Panc1 (cell line): Measurements from ENCODE around the gene SULT2B1. TPM values are rescaled to one million over a fixed set of nuclear protein-coding genes. Genes with fewer than 3 reads are reported as not detected.
A peak's percentile ranks its signal among the peaks of the same experiment; 100 is the strongest.

Experiments
- ATAC-seq: fragments of 200-7000 bp; cut with Tn5 transposase; 2 replicates; pipeline ENCODE4 v1.9.1; 2020; ENCODE audit warnings: mild to moderate bottlenecking, moderate library complexity
- BruUV-seq: library from RNA; stranded (reverse); fragments of 400-500 nt; replicated peaks from 2 replicates; lab custom pipeline; 2021; lab: Mats Ljungman, UMichigan
- CTCF ChIA-PET: fragments of 300-600 bp; sonication (Branson Sonifier 250); formaldehyde crosslinking; loops from one replicate; lab custom pipeline; 2022; ENCODE audit warnings: antibody characterized with exemption; lab: Charles Lee
- POLR2A ChIA-PET: fragments of 300-600 bp; sonication (Branson Sonifier 250); formaldehyde crosslinking; loops from one replicate; lab custom pipeline; 2022; ENCODE audit warnings: antibody characterized with exemption; lab: Charles Lee
- DNase-seq: peaks from one replicate; pipeline ENCODE4 v3.0.0-alpha.2; 2010; ENCODE audit warnings: low read depth, low spot score
- H3K27ac ChIP-seq: 2 replicates; pipeline ENCODE4 v1.5.1; 2011; ENCODE audit warnings: mild to moderate bottlenecking, low read length, inconsistent platforms
- H3K27me3 ChIP-seq: fragments of 200-500 bp; sonication (Bioruptor generic); 2 replicates; pipeline ENCODE4 v1.6.0; 2014; ENCODE audit warnings: low read length, inconsistent platforms; ENCODE audit not compliant: control insufficient read depth, insufficient read depth
- H3K36me3 ChIP-seq: fragments of 200-500 bp; sonication (Bioruptor generic); 2 replicates; pipeline ENCODE4 v1.5.1; 2014; ENCODE audit warnings: inconsistent platforms, mild to moderate bottlenecking, low read length, moderate library complexity; ENCODE audit not compliant: control insufficient read depth, insufficient read depth
- H3K4me1 ChIP-seq: 2 replicates; pipeline ENCODE4 v1.5.1; 2011; ENCODE audit warnings: inconsistent platforms, mild to moderate bottlenecking, low read length, moderate library complexity; ENCODE audit not compliant: control insufficient read depth, insufficient read depth
- H3K4me3 ChIP-seq, 2 experiments: 2 replicates each; pipeline ENCODE4 v1.5.1; 2011 to 2012; ENCODE audit warnings: low read depth in 2 of 2, low read length in 2 of 2, mild to moderate bottlenecking in 2 of 2, inconsistent platforms in 1 of 2, moderate library complexity in 1 of 2
- H3K9me3 ChIP-seq: fragments of 200-500 bp; sonication (Bioruptor generic); 2 replicates; pipeline ENCODE4 v1.5.1; 2014; ENCODE audit warnings: low read depth, mild to moderate bottlenecking, inconsistent platforms, low read length, moderate library complexity; ENCODE audit not compliant: control insufficient read depth, insufficient read depth
- CTCF ChIP-seq: fragments of 450-650 bp; IDR thresholded peaks from 2 replicates; pipeline ENCODE4 v1.5.1; 2017; ENCODE audit warnings: mild to moderate bottlenecking
- POLR2AphosphoS5 ChIP-seq: IDR thresholded peaks from 2 replicates; pipeline ENCODE4 v1.6.1; 2012; ENCODE audit warnings: mild to moderate bottlenecking, low read depth, low read length, moderate library complexity
- REST ChIP-seq, 2 experiments: IDR thresholded peaks; 2 replicates each; pipeline ENCODE4 v1.6.1; 2011 to 2012; ENCODE audit warnings: low read depth in 2 of 2, control low read depth in 1 of 2, low read length in 1 of 2, mild to moderate bottlenecking in 1 of 2, moderate library complexity in 1 of 2; ENCODE audit not compliant: insufficient read depth in 1 of 2
- SIN3A ChIP-seq: IDR thresholded peaks from 2 replicates; pipeline ENCODE4 v1.6.1; 2012; ENCODE audit warnings: low read depth, mild to moderate bottlenecking, low read length, moderate library complexity, borderline replicate concordance; ENCODE audit not compliant: insufficient read depth
- TCF7L2 ChIP-seq: IDR thresholded peaks from 2 replicates; pipeline ENCODE4 v1.6.1; 2011; ENCODE audit warnings: mild to moderate bottlenecking, low read depth, low read length, inconsistent platforms
- in situ Hi-C: cut with HindIII; loops from 2 replicates; pipeline ENCODE4 v1.10.0; 2016; ENCODE audit warnings: low sequenced_read_pairs, low pct_unique_long_range_greater_than_20kb
- intact Hi-C: fragments of 100-400 bp; cut with micrococcal nuclease; formaldehyde crosslinking; loops from one replicate; pipeline ENCODE4 v1.10.0; 2022; ENCODE audit not compliant: unreplicated experiment
- total RNA-seq: library from RNA; stranded (reverse); gene quantifications from one replicate; pipeline ENCODE4 v1.2.1, GENCODE V29; 2021; ENCODE audit not compliant: unreplicated experiment

SULT2B1 gene
- total RNA-seq, 1 experiment from 2014 or later = 3.6 TPM

- POLR2A ChIA-PET = interaction anchor here (0.7 kb wide), 1 partner anchor 11 kb away, joined by 7 read pairs; no protein-coding TSS in a partner anchor
Observed at GRCh38 chr19:48573163-48573505, 21.2 kb downstream of the SULT2B1 start.

DNA sequence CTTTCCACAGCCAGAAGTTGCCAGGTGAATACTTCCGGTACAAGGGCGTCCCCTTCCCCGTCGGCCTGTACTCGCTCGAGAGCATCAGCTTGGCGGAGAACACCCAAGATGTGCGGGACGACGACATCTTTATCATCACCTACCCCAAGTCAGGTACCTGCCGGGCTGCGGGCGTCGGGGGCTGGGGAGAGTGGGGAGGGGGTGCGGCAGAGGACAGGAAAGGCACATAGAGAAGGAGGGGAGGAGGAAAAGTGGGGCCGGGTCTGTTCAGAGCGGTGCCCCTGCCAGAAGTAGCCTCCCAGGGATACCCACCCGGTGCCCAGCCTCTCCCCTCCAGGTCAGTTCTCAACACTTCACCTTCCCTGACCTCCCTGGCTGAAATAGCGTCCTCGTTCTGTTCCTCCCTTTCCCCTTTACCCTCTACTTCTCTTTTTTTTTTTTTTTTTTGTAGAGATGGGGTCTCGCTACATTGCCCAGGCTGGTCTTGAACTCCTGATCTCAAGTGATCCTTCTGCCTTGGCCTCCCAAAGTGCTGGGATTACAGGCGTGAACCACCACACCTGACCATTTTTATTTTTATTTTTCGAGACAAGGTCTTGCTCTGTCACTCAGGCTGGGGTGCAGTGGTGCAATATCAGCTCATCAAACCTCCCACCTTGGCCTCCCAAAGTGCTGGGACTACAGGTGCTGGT is 24.1 kb downstream of the SULT2B1 start:
- in situ Hi-C loops = no loop called here

More at GRCh38 chr19:48573163-48573505, 21.2 kb downstream of the SULT2B1 start:
- TF ChIP-seq REST (IDR thresholded peaks at IDR 0.05; ENCODE audit: insufficient read depth in 1 of 2, low read depth in 2 of 2, low read length in 1 of 2) (no peak), CTCF (no peak), SIN3A (no peak)
- Histone ChIP-seq H3K4me1 (peaks cover 11% of the 10 kb centered on the region), H3K27me3 (no peaks in the 10 kb centered on the region), H3K4me3 (no peak overlapping the region), H3K36me3 (no peaks in the 10 kb centered on the region), H3K27ac (peak overlapping the region; percentile 59), H3K9me3 (no peaks in the 10 kb centered on the region)
- BruUV-seq = no TSS peak
- in situ Hi-C loops (no loop called here), intact Hi-C loops (no loop called here)
- CTCF ChIA-PET = interaction anchor here (0.6 kb wide), 1 partner anchor 160 kb away, joined by 6 read pairs; no protein-coding TSS in a partner anchor
- no peak for ATAC-seq
- DNase-seq = no peak

More for the DNA sequence above, 24.1 kb downstream of the SULT2B1 start:
- Histone ChIP-seq H3K4me3 (no peak overlapping the region), H3K4me1 (peaks cover 10% of the 10 kb centered on the region), H3K27ac (no peak overlapping the region), H3K27me3 (no peaks in the 10 kb centered on the region), H3K36me3 (no peaks in the 10 kb centered on the region), H3K9me3 (no peaks in the 10 kb centered on the region)
- TF ChIP-seq SIN3A (no peak), POLR2AphosphoS5 (no peak), TCF7L2 (no peak), REST (IDR thresholded peaks at IDR 0.05; ENCODE audit: insufficient read depth in 1 of 2, low read depth in 2 of 2, low read length in 1 of 2) (no peak), CTCF (no peak)
- ChIA-PET CTCF (interaction anchor here (0.7 kb wide), 1 partner anchor 87 kb away, joined by 8 read pairs; no protein-coding TSS in a partner anchor), POLR2A (interaction anchor here (0.6 kb wide), 1 partner anchor 88 kb away, joined by 6 read pairs; no protein-coding TSS in a partner anchor)
- DNase-seq = no peak
- intact Hi-C loops = no loop called here
- ATAC-seq = no peak
- BruUV-seq = no TSS peak
